GM21381 (cell line): ENCODE data around the gene CDKN2D.

ENCODE experiments used
- ATAC-seq: cut with Tn5 transposase; IDR thresholded peaks from one replicate; pipeline ENCODE4 v1.9.1; 2021; ENCODE audit warnings: mild to moderate bottlenecking, moderate library complexity; ENCODE audit not compliant: unreplicated experiment

Gene CDKN2D

DNA sequence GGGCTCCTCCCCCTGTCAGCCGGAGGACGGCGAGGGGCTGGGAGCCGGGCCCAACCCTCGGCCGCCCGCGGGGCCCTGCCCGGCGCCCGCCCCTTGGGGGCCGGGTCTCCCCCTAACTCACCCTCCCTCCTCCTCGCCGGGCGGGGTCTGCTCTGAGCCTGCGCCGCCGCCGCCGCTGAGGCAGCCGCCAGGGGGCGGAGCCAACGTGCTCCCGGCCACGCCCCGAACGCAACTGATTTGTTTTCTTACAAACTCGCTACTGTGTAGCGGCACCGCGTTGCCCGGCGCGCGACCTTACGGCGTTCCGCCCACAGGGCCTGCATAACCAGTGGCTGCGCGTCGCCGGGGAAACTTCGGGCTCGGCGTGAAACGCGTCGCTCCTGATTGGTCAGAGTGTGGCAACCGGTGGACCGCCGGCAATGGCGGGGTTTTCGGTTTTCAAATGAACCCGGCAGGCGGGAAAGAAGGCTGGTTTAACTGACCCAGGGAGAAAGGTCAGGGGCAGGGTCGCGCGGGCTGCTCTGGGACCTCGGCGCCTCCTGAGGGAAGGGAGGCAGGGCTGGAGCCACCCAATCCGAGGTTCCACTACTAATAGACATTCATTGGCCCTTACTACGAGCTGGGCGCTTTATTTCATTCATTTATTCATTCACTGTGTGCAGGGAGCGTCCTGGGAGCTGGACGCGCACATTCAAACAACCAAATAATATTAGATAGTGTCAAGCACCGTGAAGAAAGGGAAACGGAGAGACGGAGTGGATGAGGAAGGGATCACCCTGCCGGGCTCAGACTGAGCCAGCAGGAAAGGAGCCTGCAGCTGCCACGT, at the start of gene CDKN2D:
Gene CDKN2D, minus strand, starts transcription at position 154 of the 826 bp plus-strand sequence. CDS start 326 bp downstream, outside the sequence.
- ATAC-seq, result peak; percentile 67

DNA sequence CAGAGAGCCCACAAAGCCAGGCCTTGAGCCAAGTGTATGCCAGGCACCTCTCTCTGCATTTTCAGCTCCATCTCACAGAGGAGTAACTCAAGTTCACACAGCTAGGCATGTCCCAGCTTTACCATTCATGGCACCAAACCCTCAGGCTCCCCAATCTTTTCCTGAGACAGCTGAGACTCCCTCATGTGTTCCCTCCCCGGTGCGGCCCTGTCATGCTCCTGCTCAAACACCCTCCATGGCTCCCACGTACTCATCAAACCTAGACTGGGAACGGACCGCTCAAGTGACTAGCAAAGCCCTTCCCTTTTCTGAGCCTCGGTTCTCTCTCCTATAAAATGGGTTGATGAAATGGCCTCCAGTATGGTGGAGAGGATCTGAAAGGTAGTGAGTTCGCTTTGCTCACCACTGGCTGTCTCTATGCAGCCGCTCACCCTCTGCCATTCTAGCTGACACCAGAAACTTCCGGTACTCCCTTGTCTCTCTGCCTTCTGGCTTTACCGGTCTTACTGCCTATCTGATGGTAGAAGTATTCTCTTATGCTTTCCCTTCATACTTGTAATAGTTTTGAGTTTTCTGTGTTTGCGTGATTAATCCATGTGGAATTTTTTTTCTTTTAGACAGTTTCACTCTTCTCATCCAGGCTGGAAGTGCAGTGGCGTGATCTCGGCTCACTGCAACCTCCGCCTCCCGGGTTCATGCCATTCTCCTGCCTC, 48.8 kb upstream of the CDKN2D start:
- ATAC-seq, result no peak

DNA sequence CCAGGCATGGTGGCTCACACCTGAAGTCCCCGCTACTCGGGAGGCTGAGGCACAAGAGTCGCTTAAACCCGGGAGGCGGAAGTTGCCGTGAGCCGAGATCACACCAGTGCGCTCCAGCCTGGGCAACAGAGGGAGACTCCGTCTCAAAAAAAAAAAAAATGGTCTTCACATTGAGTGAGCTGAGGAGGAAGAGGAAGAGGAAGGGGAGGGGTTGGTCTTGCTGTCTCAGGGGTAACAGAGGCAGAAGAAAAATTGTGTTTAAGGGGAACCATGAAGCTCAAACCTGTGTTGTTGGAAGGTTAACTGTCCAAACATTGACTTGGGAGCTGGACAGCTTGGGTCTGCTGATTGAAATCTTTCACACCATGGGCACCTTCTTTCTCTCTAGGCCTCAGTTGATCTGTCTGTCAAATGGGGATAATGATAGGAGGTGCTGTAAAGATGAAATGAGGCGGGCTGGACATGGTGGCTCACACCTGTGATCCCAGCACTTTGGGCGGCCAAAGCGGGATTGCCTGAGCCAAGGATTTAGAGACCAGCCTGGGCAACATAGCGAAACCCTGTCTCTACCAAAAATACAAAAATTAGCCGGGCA, 46.7 kb upstream of the CDKN2D start:
- no peak for ATAC-seq

DNA sequence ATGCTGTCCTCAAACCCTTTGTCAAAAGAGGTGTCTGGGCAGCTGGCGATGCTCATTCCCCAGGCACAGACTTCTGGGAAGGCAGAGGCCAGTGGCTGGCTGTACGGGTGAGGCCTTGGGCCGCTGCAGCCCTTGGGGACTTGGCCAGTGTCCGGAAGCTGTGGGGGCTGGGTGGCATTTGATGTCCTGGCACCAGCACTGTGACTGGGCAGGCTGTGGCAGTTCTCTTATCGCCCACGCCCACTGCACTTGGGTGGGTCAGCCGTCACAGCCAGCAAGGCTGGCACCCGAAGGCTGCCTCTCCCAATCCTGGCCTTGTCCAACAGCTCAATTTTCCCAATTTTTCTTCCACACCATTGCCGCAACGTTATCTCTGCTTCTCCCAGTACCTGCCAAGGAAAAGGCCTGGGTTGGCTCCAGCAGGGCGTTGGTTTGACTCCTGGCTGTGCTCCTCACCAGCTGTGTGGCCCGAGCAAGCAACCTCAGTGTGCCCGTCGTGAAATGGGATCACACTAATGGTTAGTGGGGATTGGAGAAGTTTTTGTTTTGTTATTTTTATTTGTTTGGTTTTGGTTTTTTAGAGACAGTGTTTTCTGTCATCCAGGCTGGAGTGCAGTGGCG, 43.8 kb upstream of the CDKN2D start:
- no peak for ATAC-seq

DNA sequence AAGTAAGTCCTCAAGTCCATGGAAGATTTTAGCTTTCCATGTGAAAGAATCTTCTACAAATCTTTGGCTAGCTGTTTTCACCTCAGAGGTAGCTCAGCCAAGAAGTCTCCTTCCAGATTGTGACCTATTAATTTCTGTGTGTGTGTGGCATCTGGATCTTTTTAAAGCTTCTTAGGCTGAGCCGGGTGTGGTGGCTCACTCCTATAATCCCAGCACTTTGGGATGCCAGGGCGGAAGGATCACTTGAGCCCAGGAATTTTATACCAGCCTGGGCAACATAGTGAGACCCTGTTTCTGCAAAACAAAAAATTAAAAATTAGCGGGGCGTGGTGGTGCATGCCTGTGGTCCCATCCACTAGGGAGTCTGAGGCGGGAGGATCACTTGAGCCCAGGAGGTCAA, 43.1 kb upstream of the CDKN2D start:
- ATAC-seq, result no peak

DNA sequence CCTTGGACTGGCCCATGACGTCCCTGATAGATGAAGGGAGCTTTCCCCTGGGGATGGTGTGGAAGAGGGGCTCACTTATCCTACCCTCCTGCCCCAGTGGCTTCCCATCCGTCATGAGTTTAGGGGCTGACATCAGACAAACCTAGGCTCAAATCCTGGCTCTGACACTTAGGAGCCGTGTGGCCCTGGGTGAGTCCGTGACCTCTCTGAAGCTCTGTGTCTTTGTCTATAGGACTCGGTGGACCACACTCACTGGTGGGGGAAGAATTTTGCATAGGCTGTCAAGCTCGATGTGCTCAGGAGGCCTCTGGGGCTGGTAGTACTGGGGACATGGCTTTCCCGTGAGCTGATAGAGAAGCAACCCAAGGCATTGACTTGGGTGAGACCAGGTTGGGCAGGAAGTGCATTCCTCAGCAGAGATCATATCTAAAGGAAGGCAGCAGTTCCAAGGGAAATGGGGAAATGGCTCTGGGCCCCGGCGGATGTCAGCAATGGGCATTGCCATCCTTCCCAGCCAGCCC, 35.7 kb upstream of the CDKN2D start:
- no peak for ATAC-seq

DNA sequence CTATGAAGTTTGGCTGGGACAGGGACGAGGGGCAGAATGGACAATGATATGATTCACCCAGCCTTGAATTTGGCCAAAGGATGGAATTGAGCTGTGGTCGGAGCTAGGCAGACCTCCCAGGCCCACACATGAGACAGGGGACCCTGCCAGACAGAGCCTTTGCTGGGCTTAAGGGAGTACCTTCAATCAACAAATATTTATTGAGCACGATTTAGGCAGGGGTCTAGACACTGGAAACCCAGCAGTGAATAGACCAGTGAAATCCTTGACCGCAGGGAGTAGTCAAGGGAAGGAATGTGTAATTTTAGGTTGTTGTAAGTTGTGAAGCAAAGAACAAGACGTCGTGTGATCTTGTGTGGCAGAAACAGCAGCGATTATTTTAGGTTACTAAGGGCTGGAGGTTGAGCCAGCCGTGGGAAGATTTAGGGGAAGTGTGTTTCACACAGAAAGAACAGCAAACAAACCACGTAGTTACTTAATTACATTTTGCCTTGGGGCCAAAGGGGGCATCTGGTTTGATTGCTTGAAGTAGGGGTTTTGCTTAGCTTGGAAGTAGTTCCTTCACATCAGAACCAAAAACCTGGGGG, 35.2 kb upstream of the CDKN2D start:
- ATAC-seq, result no peak

DNA sequence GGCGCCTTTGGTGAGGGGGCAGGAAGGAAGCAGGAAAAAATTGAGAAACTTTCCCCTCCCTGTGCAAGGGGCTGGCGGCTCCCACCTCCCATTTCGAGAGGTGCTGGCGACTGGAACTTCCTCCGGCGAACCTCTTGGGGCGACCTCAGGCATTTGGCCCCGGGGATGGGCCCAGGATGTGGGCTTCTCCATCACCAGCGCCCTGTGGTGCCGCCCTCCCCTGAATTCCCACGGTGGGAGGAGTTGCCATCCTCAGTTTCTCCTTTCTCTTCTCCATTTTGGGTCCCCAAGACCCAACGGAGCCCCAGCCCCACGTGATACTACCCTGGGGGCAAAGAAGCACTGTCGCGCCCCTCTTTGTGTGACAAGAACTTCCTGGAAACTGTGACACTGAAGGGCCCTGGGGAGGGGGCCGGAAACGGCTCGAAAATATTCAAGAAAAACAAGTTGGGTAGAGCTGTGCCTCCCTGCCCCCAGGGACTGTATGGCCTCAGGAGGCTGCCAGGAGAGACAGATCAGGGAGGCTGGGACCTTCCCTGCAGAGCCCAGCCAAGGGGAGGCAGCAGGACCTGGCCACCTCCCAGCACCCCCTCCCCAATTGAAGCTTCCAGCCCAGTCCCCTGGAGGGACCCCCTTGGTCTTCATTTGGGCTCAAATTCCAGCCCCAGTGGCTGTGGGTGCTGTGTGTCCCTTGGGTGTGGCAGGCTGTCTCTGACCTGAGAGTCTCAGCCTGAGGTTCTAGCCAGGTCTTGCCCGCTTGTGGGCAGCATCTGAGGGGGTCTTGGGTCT, 34.5 kb upstream of the CDKN2D start:
- no peak for ATAC-seq

DNA sequence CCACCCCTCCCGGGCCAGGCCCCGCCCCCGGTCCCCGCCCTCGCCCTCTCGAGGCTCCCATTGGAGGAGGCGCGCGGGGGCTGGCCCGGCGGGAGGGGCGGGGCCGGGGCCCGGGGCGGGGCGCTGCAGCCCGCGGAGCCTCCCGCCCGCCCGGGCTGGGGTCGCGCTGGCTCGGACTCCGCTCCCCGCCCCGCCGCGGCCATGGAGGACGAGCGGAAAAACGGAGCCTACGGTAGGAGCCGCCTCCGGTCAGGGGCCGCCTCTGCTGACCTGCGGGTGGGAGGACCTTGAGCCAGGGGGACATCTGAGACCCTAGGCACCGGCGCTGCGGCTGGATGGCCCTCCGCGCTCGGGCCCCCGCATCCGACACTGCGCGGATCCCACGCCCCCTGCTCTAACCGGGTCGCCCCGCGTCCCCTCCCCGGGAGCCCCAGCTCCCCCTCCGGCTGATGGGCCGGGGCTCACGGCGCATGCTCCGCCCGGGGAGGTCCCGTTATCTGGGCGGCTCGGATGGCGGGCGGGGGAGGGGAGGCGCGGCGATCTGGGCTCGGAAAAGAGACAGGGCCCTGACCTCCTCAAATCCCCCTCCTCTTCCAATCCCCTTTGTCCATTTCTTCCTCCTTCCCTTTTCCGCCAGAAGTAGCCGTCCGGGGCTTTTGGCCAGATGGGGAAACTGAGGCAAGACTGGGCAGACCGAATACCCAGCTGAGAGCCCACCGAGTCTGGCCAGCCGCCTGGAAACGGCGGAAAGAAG, 33.7 kb upstream of the CDKN2D start:
- peak; percentile 60 for ATAC-seq

DNA sequence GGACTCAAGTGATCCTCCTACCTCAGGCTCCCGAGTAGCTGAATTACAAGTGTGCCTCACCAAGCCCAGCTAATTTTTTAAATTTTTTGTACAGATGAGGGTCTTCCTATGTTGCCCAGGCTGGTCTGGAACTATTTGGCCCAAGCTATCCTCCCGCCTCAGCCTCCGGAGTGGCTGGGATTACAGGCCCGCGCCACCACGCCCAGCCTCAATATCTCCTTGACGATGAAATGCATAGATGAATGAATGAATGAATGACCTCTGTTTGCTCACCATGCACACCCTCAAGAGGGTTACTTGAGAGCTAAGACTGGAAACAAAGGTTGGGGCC, 33.2 kb upstream of the CDKN2D start:
- no peak for ATAC-seq

DNA sequence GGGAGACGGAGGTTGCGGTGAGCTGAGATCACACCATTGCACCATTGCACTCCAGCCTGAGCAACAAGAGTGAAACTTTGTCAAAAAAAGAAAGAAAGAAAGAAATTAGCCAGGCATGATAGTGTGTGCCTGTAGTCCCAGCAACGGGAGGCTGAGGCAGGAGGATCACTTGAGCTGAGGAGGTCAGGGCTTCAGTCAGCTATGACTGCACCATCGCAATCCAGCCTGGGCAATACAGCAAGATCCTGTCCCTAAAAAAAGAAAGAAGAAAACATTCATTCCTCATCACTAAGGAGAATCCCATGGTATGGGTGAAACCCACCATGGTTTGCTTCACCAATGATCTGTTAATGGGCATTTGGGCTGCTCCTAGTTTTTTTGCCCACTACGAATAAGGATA, 31.4 kb upstream of the CDKN2D start:
- ATAC-seq, result no peak

DNA sequence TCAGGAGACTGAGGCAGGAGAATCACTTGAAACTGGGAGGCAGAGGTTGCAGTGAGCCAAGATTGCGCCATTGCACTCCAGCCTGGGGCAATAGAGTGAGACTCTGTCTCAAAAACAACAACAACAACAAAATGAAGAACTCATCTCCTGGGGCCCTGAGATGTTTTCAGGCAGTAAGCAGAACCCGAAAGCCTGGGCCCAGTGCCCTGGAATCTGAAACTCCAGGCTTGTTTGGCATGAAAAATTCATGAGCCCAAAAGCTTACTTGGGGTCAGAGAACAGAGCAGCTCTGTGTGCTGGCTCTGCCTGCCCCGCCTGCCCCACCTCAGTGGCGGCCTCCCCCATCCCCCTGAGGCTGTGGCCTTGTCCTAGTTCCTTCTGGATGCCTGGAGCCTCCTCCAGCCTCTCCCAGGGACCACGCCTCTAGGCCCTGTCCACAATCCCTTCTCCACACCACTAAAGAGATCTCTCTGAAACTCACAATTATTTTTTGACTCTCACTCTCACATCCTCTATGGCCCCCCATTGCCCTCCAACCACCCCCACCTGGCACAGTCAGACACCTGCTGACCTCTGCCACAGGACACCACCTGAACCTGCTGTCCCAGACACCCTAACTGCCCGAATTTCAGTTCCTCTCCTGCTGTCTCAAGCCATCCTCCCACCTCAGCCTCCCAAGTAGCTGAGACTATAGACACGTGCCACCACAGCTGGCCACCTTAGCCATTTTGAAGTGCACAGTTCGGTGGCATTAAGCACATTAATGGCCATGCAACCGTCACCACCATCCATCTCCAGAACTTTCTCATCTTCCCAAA, 25.2 kb upstream of the CDKN2D start:
- no peak for ATAC-seq

DNA sequence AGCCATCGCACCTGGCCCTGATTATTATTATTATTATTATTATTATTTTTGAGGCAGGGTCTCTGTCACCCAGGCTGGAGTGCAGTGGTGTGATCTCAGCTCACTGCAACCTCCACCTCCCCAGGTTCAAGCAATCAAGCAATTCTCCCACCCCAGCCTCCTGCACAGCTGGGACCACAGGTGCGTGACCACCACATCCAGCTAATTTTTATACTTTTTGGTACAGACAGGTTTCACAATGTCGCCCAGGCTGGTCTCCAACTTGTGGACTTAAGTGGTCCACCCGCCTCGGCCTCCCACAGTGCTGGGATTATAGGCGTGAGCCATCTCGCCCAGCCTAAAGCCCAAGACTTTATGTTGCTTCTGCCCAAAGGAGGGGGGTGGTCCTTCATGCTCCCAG, 24.4 kb upstream of the CDKN2D start:
- ATAC-seq, result no peak

DNA sequence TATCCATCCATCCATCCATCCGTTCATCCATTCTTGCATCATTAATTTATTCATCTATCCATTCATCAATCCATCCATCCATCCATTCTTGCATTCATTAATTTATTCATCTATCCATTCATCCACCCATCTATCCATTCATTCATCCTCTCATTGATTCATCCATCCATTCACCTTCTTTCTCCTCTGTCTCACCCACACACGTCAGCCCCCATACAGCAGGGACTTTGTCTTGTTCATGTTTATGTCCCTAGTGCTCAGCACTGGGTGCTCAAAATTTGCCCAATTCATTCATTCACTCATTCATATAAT, 19.0 kb upstream of the CDKN2D start:
- no peak for ATAC-seq

DNA sequence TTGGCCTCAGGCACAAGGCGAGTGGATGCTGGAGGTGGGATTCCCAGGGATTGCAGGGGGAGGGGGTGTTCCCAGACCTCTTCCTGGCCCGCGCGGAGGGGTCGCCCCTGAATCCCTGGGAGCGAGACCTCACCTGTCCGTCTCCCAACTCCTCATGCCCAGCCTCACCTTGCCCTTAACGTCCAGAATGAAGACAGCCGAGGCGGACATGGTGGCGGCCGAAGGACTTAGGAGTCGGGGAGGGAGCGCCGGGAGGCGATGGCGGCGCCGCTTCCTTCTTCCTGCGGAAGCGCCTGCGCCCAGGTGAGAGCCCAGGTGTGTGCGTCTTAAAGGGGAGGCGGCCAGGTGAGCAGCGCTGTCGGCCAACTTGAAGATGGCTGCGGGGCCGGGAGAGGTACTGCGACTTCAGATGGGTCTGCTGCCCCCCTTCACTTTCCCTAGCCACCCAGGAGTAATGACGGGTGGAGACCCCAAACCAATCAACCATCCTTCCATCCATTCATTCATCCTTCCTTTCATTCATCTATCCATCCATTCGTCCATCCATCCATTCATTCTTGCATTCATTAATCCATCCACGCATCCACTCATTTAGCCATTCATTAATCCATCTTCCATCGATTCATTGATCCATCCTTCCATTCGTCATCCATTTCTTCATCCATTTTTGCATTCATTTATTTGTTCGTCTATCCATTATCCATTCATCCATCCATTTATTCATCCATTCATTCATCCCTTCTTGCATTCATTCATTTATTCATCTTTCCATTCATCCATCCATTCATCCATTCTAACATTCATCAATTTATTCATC, 18.5 kb upstream of the CDKN2D start, which contains the start of gene AP1M2:
Gene AP1M2, minus strand, starts transcription at position 291 of the 817 bp plus-strand sequence. Its CDS starts 81 bp downstream, at position 210.
- no peak for ATAC-seq

DNA sequence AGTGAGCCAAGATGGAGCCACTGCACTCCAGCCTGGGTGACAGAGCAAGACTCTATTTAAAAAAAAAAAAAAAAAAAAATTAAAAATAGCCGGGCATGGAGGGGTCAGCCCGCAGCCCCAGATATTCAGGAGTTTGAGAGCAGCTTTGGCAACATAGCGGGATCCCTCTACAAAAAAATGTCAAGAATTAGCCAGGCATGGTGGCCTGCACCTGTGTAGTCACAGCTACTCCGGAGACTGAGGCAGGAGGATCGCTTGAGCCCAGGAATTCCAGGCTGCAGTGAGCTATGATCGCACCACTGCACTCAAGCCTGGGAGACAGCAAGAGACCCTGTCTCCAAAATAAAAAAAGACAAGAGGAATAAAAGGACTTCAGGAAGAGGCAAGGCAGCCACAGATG, 17.6 kb upstream of the CDKN2D start:
- no peak for ATAC-seq

DNA sequence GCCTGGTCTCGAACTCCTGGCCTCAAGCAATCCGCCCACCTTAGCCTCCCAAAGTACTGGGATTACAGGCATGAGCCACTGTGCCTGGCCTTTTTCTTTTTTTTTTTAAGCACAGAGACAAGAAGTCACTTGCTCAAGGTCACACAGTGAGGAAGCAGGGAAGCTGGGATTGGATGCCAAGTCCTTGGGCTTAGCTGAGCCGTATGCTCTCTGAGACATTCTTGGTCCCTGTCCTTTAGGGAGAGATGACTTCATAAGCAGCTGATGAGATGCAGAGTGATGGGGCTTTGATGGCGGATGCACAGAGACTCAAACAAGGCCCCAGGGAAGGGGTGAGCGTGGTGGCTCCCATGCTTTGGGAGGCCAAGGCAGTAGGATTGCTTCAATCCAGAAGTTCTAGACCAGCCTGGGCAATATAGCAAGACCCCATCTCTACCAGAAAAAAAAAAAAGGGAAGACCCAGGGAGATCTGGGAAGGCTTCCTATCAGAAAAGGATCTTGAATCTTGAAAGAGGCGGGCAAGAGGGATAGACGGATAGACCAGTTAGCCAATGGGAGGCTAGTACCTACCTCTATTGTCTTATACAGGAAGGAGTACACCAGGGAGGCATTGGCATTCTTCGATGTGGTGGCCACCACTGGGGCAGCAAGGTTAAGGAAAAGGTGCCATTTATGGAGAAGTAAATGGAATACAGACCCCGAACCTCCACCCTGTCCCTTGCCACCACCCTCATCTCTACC, 14.4 kb upstream of the CDKN2D start:
- no peak for ATAC-seq
